ENCODE measurements around the gene OR10P1.

GRCh38 chr12:55636116-55636655 lies 506 bp upstream of the OR10P1 start:
- TF ChIP-seq, protein P1, sequence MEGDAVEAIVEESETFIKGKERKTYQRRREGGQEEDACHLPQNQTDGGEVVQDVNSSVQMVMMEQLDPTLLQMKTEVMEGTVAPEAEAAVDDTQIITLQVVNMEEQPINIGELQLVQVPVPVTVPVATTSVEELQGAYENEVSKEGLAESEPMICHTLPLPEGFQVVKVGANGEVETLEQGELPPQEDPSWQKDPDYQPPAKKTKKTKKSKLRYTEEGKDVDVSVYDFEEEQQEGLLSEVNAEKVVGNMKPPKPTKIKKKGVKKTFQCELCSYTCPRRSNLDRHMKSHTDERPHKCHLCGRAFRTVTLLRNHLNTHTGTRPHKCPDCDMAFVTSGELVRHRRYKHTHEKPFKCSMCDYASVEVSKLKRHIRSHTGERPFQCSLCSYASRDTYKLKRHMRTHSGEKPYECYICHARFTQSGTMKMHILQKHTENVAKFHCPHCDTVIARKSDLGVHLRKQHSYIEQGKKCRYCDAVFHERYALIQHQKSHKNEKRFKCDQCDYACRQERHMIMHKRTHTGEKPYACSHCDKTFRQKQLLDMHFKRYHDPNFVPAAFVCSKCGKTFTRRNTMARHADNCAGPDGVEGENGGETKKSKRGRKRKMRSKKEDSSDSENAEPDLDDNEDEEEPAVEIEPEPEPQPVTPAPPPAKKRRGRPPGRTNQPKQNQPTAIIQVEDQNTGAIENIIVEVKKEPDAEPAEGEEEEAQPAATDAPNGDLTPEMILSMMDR (conservative IDR thresholded peaks at IDR 0.05; ENCODE audit: low read length) = no peak
- TF ChIP-seq EZH2phosphoT487 (IDR thresholded peaks at IDR 0.05; ENCODE audit: borderline replicate concordance, low read depth, low read length) = no peak

All from OCI-LY7 (cell line).